IMR-90 (cell line): ENCODE data around the gene ANKRD40CL. TPM values are rescaled to one million over a fixed set of nuclear protein-coding genes. Genes with fewer than 3 reads are reported as not detected.

Experiments used
- ATAC-seq: fragments of 200-7000 bp; cut with Tn5 transposase; 2 replicates; pipeline ENCODE4 v1.9.1; 2020; ENCODE audit warnings: low read depth, mild to moderate bottlenecking, moderate library complexity
- BruUV-seq: library from RNA; stranded (reverse); fragments of 400-500 nt; replicated peaks from 2 replicates; lab custom pipeline; 2021; lab: Mats Ljungman, UMichigan
- CTCF ChIA-PET: fragments of 300-600 bp; formaldehyde crosslinking; extraction: SDS; loops from one replicate; lab custom pipeline; 2021; ENCODE audit warnings: antibody characterized with exemption; lab: Yijun Ruan, JAX
- POLR2A ChIA-PET: fragments of 300-600 bp; sonication (Branson Sonifier 250); formaldehyde crosslinking; loops from one replicate; lab custom pipeline; 2022; ENCODE audit warnings: antibody characterized with exemption; ENCODE audit not compliant: unreplicated experiment; lab: Charles Lee
- DNase-seq: peaks from one replicate; pipeline ENCODE4 v3.0.0; 2013
- H2AFZ ChIP-seq: replicated peaks from 2 replicates; pipeline ENCODE3; 2013; ENCODE audit warnings: low read length, mild to moderate bottlenecking; ENCODE audit not compliant: poor library complexity
- H2AK5ac ChIP-seq: 2 replicates; pipeline ENCODE4 v1.6.1; 2013; ENCODE audit warnings: low read depth, low read length, inconsistent platforms
- H2AK9ac ChIP-seq: replicated peaks from 2 replicates; pipeline ENCODE3; 2013; ENCODE audit warnings: mild to moderate bottlenecking, low read depth, low read length, moderate library complexity; ENCODE audit not compliant: poor library complexity
- H2BK120ac ChIP-seq: 2 replicates; pipeline ENCODE4 v1.6.1; 2013; ENCODE audit warnings: low read depth, low read length, inconsistent platforms
- H2BK15ac ChIP-seq: 3 replicates; pipeline ENCODE4 v1.6.1; 2013; ENCODE audit warnings: low read depth, low read length, inconsistent platforms
- H2BK20ac ChIP-seq: 2 replicates; pipeline ENCODE4 v1.6.1; 2013; ENCODE audit warnings: low read depth, mild to moderate bottlenecking, inconsistent platforms, low read length, moderate library complexity
- H2BK5ac ChIP-seq: 2 replicates; pipeline ENCODE4 v1.6.1; 2013; ENCODE audit warnings: mild to moderate bottlenecking, low read depth, low read length, inconsistent platforms; ENCODE audit not compliant: poor library complexity, severe bottlenecking
- H3K14ac ChIP-seq: replicated peaks from 2 replicates; pipeline ENCODE4 v1.6.1; 2013; ENCODE audit warnings: low read depth, low read length, inconsistent platforms
- H3K18ac ChIP-seq: 2 replicates; pipeline ENCODE4 v1.6.1; 2013; ENCODE audit warnings: low read depth, low read length, control low read depth
- H3K23ac ChIP-seq: 2 replicates; pipeline ENCODE4 v1.6.1; 2013; ENCODE audit warnings: low read depth, low read length, inconsistent platforms
- H3K27ac ChIP-seq: 2 replicates; pipeline ENCODE4 v1.5.1; 2013; ENCODE audit warnings: mild to moderate bottlenecking, control low read depth, low read length; ENCODE audit not compliant: insufficient read depth
- H3K27me3 ChIP-seq: 2 replicates; pipeline ENCODE4 v1.6.1; 2013; ENCODE audit warnings: low read length; ENCODE audit not compliant: control insufficient read depth, insufficient read depth
- H3K36me3 ChIP-seq: 2 replicates; pipeline ENCODE4 v1.6.1; 2013; ENCODE audit warnings: low read length, mixed read lengths; ENCODE audit not compliant: control insufficient read depth, insufficient read depth
- H3K4ac ChIP-seq: 2 replicates; pipeline ENCODE4 v1.6.1; 2013; ENCODE audit warnings: low read depth, low read length, inconsistent platforms
- H3K4me1 ChIP-seq: 2 replicates; pipeline ENCODE4 v1.6.1; 2013; ENCODE audit warnings: low read length, mixed read lengths; ENCODE audit not compliant: control insufficient read depth, insufficient read depth
- H3K4me2 ChIP-seq: 2 replicates; pipeline ENCODE4 v1.6.1; 2013; ENCODE audit warnings: low read depth, mild to moderate bottlenecking, control low read depth, low read length, moderate library complexity
- H3K4me3 ChIP-seq: 2 replicates; pipeline ENCODE4 v1.5.1; 2013; ENCODE audit warnings: low read depth, mild to moderate bottlenecking, control low read depth, low read length, moderate library complexity; ENCODE audit not compliant: insufficient read depth
- H3K56ac ChIP-seq: 2 replicates; pipeline ENCODE4 v1.6.1; 2013; ENCODE audit warnings: low read length, inconsistent platforms; ENCODE audit not compliant: insufficient read depth; ENCODE audit errors: extremely low read depth
- H3K79me1 ChIP-seq, 2 experiments: 2 replicates each; pipeline ENCODE4 v1.6.1; 2013; ENCODE audit warnings: low read length in 2 of 2, inconsistent platforms in 1 of 2, low read depth in 1 of 2
- H3K9ac ChIP-seq: 2 replicates; pipeline ENCODE4 v1.6.1; 2013; ENCODE audit warnings: low read depth, low read length, control low read depth
- H3K9me1 ChIP-seq: 2 replicates; pipeline ENCODE4 v1.6.1; 2013; ENCODE audit warnings: low read length, inconsistent platforms; ENCODE audit not compliant: insufficient read depth
- H3K9me3 ChIP-seq: 2 replicates; pipeline ENCODE4 v1.6.1; 2013; ENCODE audit warnings: low read length; ENCODE audit not compliant: control insufficient read depth, insufficient read depth
- H4K20me1 ChIP-seq: 2 replicates; pipeline ENCODE4 v1.6.1; 2013; ENCODE audit warnings: low read length, inconsistent platforms; ENCODE audit not compliant: insufficient read depth
- H4K5ac ChIP-seq: 2 replicates; pipeline ENCODE4 v1.6.1; 2013; ENCODE audit warnings: mild to moderate bottlenecking, low read depth, low read length, control low read depth
- H4K8ac ChIP-seq, 2 experiments: 2 replicates each; pipeline ENCODE4 v1.6.1; 2013; ENCODE audit warnings: low read depth in 2 of 2, low read length in 2 of 2, control low read depth in 1 of 2, inconsistent platforms in 1 of 2
- H4K91ac ChIP-seq: 2 replicates; pipeline ENCODE4 v1.6.1; 2013; ENCODE audit warnings: low read depth, low read length, inconsistent platforms; ENCODE audit not compliant: insufficient read depth
- BHLHE40 ChIP-seq: fragments of 150-350 bp; IDR thresholded peaks from 2 replicates; pipeline ENCODE4 v1.6.1; 2016; ENCODE audit warnings: mild to moderate bottlenecking, low read depth, low read length
- CEBPB ChIP-seq: IDR thresholded peaks from 2 replicates; pipeline ENCODE4 v1.6.1; 2012; ENCODE audit warnings: low read depth, low read length, improper control_type of control experiment
- CHD1 ChIP-seq: IDR thresholded peaks from 2 replicates; pipeline ENCODE4 v1.6.1; 2012; ENCODE audit warnings: low read depth, low read length, improper control_type of control experiment
- FOS ChIP-seq: fragments of 150-350 bp; IDR thresholded peaks from 2 replicates; pipeline ENCODE4 v1.6.1; 2016; ENCODE audit warnings: low read depth, low read length
- MAFK ChIP-seq: IDR thresholded peaks from 2 replicates; pipeline ENCODE4 v1.6.1; 2012; ENCODE audit warnings: low read depth, low read length, improper control_type of control experiment
- MAZ ChIP-seq: IDR thresholded peaks from 2 replicates; pipeline ENCODE4 v1.6.1; 2012; ENCODE audit warnings: low read depth, mild to moderate bottlenecking, low read length, improper control_type of control experiment, moderate library complexity, borderline replicate concordance
- MXI1 ChIP-seq: IDR thresholded peaks from 2 replicates; pipeline ENCODE4 v1.6.1; 2012; ENCODE audit warnings: low read depth, mild to moderate bottlenecking, low read length, moderate library complexity, borderline replicate concordance
- NFE2L2 ChIP-seq: fragments of 150-350 bp; IDR thresholded peaks from 2 replicates; pipeline ENCODE4 v1.6.1; 2016; ENCODE audit warnings: low read depth, mild to moderate bottlenecking, low read length
- POLR2A ChIP-seq: IDR thresholded peaks from 2 replicates; pipeline ENCODE4 v1.6.1; 2012; ENCODE audit warnings: mild to moderate bottlenecking, low read depth, low read length
- RAD21 ChIP-seq: IDR thresholded peaks from 2 replicates; pipeline ENCODE4 v1.6.1; 2012; ENCODE audit warnings: low read length, improper control_type of control experiment
- RCOR1 ChIP-seq: IDR thresholded peaks from 2 replicates; pipeline ENCODE4 v1.6.1; 2012; ENCODE audit warnings: mild to moderate bottlenecking, low read length, improper control_type of control experiment; ENCODE audit not compliant: insufficient replicate concordance
- RFX5 ChIP-seq: IDR thresholded peaks from 2 replicates; pipeline ENCODE4 v1.8.0; 2012; ENCODE audit warnings: low read depth, mild to moderate bottlenecking, low read length, moderate library complexity
- SMC3 ChIP-seq: fragments of 150-350 bp; IDR thresholded peaks from 2 replicates; pipeline ENCODE4 v1.6.1; 2016; ENCODE audit warnings: low read depth, mild to moderate bottlenecking, antibody characterized with exemption, low read length, moderate library complexity
- WGBS, 2 experiments: methylation state at CpG; one replicate each; pipeline versions ENCODE4 v1.1.5 to v1.1.7; 2013; ENCODE audit warnings: missing lambda C conversion rate in 2 of 2; ENCODE audit not compliant: insufficient read length in 1 of 2; ENCODE audit errors: extremely low coverage in 2 of 2; 5-methylcytosine and 5-hydroxymethylcytosine counted together
- dilution Hi-C: fragments of 300-500 bp; cut with HindIII; formaldehyde crosslinking; loops from one replicate; pipeline ENCODE4 v1.14.3; 2018; ENCODE audit warnings: low sequenced_read_pairs; ENCODE audit not compliant: unreplicated experiment
- in situ Hi-C: fragments of 300-500 bp; cut with MboI; formaldehyde crosslinking; loops from 3 replicates; pipeline ENCODE4 v1.14.3; 2019; ENCODE audit warnings: low sequenced_read_pairs, inconsistent platforms, mixed read lengths
- intact Hi-C: fragments of 100-400 bp; cut with micrococcal nuclease; formaldehyde crosslinking; loops from 2 replicates; pipeline ENCODE4 v1.10.0; 2022
- polyA plus RNA-seq, 3 experiments: library from polyadenylated mRNA; depleted of rRNA; stranded (reverse); fragments of >200 nt; gene quantifications; 2 replicates each; pipeline ENCODE4 v1.2.3, GENCODE V29; 2012; ENCODE audit warnings: low replicate concordance in 1 of 3
- total RNA-seq: library from RNA; depleted of rRNA; stranded (reverse); fragments of >200 nt; gene quantifications from 2 replicates; pipeline ENCODE4 v1.2.3, GENCODE V29; 2012
- TF ChIP-seq, protein P1 (sequence below): fragments of 150-350 bp; IDR thresholded peaks from 2 replicates; pipeline ENCODE4 v1.6.1; 2016; ENCODE audit warnings: low read depth, mild to moderate bottlenecking, low read length, moderate library complexity, borderline replicate concordance
- TF ChIP-seq, protein P2 (sequence below): conservative IDR thresholded peaks from 2 replicates; pipeline ENCODE4 v1.5.1; 2012; ENCODE audit warnings: mild to moderate bottlenecking, low read depth, low read length, improper control_type of control experiment
- TF ChIP-seq, protein P3 (sequence below): fragments of 150-350 bp; IDR thresholded peaks from 2 replicates; pipeline ENCODE4 v1.6.1; 2017; ENCODE audit warnings: mild to moderate bottlenecking, antibody characterized with exemption, low read length, low read depth

The ANKRD40CL gene
- total and polyA plus RNA-seq, 2 of the 4 experiments (the other 2 are of a cell fraction) = not detected

DNA sequence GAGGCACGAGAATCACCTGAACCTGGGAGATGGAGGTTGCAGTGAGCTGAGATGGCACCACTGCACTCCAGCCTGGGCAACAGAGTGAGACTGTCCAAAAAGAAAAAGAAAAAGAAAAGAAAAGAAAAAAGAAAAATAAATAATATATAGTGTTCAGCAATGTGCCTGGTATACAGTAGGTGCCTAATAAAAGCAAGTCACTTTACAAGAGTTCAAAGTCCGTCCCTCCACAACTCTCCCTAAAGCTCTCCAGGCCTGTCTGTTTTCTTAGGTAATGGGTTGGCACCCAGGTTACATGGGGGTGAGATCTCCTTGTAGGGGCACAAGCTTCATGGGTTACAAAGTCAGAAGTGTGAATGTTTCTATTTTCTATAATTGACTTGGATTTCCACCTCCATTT is 16.6 kb upstream of the ANKRD40CL start:
- no peak overlapping the region for H2AK5ac ChIP-seq
- H3K4me2 ChIP-seq = no peak overlapping the region
- no peak overlapping the region for H2BK120ac ChIP-seq
- H4K8ac ChIP-seq = no peak overlapping the region
- H3K4me3 ChIP-seq = no peak overlapping the region
- DNase-seq (no peak), ATAC-seq (no peak)
- no peaks in the 10 kb centered on the region; the same call in none of the 2 replicates for H3K27me3 ChIP-seq
- no peak overlapping the region for H3K56ac ChIP-seq
- H3K23ac ChIP-seq = no peak overlapping the region
- H3K36me3 ChIP-seq = no peaks in the 10 kb centered on the region
- CTCF ChIA-PET = no interaction called here
- no peak overlapping the region for H3K18ac ChIP-seq
- H3K14ac ChIP-seq = no peak overlapping the region
- no peak overlapping the region for H4K91ac ChIP-seq
- no peak overlapping the region for H2AFZ ChIP-seq
- no peak overlapping the region for H2BK5ac ChIP-seq
- in situ Hi-C loops (loop anchor here (5.0 kb wide), 1 partner anchor 173 kb away; no protein-coding TSS in a partner anchor), dilution Hi-C loops (no loop called here), intact Hi-C loops (loop anchor here (1.0 kb wide), 3 partner anchors 58 to 172 kb away; no protein-coding TSS in a partner anchor)
- H2BK15ac ChIP-seq = no peak overlapping the region
- no TSS peak for BruUV-seq
- no peak overlapping the region for H4K5ac ChIP-seq
- H3K27ac ChIP-seq = no peak overlapping the region
- H2AK9ac ChIP-seq = no peak overlapping the region
- H4K20me1 ChIP-seq = no peaks in the 10 kb centered on the region
- H3K4ac ChIP-seq = no peak overlapping the region
- peaks cover 12% of the 10 kb centered on the region for H3K4me1 ChIP-seq
- POLR2A ChIA-PET = no interaction called here
- H3K9me1 ChIP-seq = 0 out of 2 replicates have a peak, but pooled peaks cover 3% of the 10 kb centered on the region
- H3K9ac ChIP-seq = no peak overlapping the region
- WGBS, 2 experiments = no CpG with 5 or more reads among the region's 2 CpGs
- TF ChIP-seq CEBPB (no peak), FOS (no peak), MXI1 (no peak), RCOR1 (no peak), CHD1 (no peak), SMC3 (no peak), POLR2A (no peak), BHLHE40 (no peak), MAFK (no peak), RAD21 (no peak), NFE2L2 (no peak), MAZ (no peak), RFX5 (no peak)
- TF ChIP-seq, protein P1, sequence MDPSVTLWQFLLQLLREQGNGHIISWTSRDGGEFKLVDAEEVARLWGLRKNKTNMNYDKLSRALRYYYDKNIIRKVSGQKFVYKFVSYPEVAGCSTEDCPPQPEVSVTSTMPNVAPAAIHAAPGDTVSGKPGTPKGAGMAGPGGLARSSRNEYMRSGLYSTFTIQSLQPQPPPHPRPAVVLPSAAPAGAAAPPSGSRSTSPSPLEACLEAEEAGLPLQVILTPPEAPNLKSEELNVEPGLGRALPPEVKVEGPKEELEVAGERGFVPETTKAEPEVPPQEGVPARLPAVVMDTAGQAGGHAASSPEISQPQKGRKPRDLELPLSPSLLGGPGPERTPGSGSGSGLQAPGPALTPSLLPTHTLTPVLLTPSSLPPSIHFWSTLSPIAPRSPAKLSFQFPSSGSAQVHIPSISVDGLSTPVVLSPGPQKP = no peak
- TF ChIP-seq, protein P2, sequence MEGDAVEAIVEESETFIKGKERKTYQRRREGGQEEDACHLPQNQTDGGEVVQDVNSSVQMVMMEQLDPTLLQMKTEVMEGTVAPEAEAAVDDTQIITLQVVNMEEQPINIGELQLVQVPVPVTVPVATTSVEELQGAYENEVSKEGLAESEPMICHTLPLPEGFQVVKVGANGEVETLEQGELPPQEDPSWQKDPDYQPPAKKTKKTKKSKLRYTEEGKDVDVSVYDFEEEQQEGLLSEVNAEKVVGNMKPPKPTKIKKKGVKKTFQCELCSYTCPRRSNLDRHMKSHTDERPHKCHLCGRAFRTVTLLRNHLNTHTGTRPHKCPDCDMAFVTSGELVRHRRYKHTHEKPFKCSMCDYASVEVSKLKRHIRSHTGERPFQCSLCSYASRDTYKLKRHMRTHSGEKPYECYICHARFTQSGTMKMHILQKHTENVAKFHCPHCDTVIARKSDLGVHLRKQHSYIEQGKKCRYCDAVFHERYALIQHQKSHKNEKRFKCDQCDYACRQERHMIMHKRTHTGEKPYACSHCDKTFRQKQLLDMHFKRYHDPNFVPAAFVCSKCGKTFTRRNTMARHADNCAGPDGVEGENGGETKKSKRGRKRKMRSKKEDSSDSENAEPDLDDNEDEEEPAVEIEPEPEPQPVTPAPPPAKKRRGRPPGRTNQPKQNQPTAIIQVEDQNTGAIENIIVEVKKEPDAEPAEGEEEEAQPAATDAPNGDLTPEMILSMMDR = no peak
- TF ChIP-seq, protein P3, sequence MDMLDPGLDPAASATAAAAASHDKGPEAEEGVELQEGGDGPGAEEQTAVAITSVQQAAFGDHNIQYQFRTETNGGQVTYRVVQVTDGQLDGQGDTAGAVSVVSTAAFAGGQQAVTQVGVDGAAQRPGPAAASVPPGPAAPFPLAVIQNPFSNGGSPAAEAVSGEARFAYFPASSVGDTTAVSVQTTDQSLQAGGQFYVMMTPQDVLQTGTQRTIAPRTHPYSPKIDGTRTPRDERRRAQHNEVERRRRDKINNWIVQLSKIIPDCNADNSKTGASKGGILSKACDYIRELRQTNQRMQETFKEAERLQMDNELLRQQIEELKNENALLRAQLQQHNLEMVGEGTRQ = no peak
- H3K9me3 ChIP-seq = no peaks in the 10 kb centered on the region
- no peak overlapping the region for H2BK20ac ChIP-seq
- H3K79me1 ChIP-seq = no peaks in the 10 kb centered on the region
